ENCODE measurements around the gene METTL13.

GRCh38 chr1:171742577-171742922 is 38.9 kb upstream of the METTL13 start:
- no peak for TF ChIP-seq CTCF (IDR thresholded peaks at IDR 0.05)
- TF ChIP-seq POLR2A (IDR thresholded peaks at IDR 0.05): no peak

All from body of pancreas (tissue), 4 donors.